Measurements from ENCODE around the gene NUS1.
"Not testable (repeated sequence)": the region's sequence is repeated elsewhere in the genome, so short reads cannot be mapped to it uniquely, and the experiment has no call there.

The NUS1 gene

DNA sequence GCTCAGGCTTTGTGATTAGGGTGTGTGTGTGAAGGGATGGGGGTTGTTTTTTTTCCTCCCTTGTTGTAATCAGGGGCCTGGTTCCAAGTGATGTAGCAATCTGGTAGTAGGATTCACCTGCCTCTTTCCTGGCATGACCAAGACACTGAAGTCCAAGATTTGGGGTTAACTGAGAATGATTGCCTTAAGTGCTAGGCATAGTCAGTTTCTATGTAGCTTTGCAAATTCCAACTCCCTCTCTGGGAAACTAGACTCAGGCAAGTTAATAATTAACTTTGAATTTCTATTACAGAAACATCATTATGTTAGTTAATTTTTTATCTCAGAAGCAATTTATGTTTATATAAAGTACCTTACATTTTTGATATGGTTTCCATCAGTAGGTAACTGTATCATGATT, 43.6 kb downstream of the NUS1 start:
- no peak for DNase-seq

- not testable (repeated sequence) for DNase-seq
Measured at GRCh38 chr6:117721520-117721919, 46.3 kb downstream of the NUS1 start.

DNA sequence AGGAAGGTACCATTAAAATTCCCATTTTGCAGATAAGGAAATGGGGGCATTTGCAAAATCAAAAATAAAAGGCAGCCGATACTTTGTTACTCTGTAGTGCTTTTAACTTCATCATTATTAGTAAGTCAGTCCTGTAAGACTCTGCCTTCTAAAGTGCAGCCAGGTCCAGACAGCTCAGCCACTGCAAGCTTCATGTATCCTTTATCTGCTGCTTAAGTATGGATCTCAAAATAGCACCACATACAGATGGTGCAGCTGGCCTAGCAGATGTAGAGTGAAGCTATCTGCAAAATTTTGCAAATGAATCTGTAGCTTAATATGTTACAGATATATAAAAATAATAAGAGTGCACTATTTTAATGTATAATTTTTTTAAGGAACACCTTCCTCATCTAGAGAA, 53.4 kb downstream of the NUS1 start:
- no peak for DNase-seq

GRCh38 chr6:117729613-117730012, 54.3 kb downstream of the NUS1 start:
- no peak for DNase-seq

DNA sequence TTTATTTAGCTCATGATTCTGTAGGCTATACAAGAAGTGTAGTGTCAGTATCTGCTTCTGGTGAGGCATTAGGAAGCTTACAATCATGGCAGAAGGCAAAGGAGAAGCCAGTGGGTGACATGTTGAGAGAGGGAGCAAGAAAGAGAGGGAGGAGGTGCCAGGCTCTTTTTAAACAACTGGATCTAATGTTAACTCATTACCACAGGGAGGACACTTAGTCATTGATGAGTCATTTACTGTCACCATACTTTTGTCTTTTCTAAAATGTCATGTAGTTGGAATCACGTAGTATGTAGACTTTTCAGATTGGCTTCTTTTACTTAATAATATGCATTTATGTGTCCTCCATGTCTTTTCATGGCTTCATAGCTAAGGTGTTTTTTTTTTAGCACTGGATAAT, 58.1 kb downstream of the NUS1 start:
- peak; percentile 5 for DNase-seq

DNA sequence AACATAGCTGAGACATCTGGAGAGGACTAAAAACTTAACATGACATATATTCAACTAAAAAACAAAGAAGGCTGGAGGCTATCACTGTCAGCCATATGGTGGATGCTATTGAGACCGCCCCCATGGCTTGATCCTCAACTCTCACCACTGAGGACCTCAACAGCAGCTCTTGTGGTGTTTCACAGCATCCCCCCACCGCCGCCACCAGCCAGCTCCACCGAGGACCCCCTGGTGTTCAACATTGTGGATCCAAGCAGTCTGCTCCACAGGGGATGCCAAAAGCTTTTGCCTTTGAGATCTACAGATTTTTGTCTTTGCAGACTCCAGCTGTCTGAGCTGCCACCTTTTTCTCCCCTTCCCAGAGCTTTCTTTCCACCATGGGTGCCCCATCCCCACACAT, 64.6 kb downstream of the NUS1 start:
- no peak for DNase-seq

GRCh38 chr6:117740605-117741004, 65.3 kb downstream of the NUS1 start:
- DNase-seq = no peak

- not testable (repeated sequence) for DNase-seq
Measured at GRCh38 chr6:117750675-117751074, 75.4 kb downstream of the NUS1 start.

All from activated CD4-positive, alpha-beta T cell treated with anti-CD3 and anti-CD28 coated beads, Interleukin-10, Interleukin-2, amounts not matched to agents 100 ng/mL and 50 ng/mL, durations not matched to agents 16 hours and 8 hours (primary cell).